T-cell (primary cell): ENCODE measurements around the gene MICOS13. TPM values are rescaled to one million over a fixed set of nuclear protein-coding genes. Genes with fewer than 3 reads are reported as not detected.
"Not testable (repeated sequence)": the region's sequence is repeated elsewhere in the genome, so short reads cannot be mapped to it uniquely, and the experiment has no call there.

Experiments used
- ATAC-seq, 4 experiments: fragments of 200-7000 bp in 3 of 4; fragments of 150-1000 bp in 1 of 4; cut with Tn5 transposase; replicated peaks in 1 of 4; 1 replicate in 3 of 4; 2 replicates in 1 of 4; pipeline ENCODE4 v1.10.0; 2021; ENCODE audit warnings: moderate library complexity in 3 of 4, mild to moderate bottlenecking in 2 of 4, moderate number of reproducible peaks in 1 of 4
- CTCF ChIA-PET, 2 donors: fragments of 300-600 bp; sonication (Branson Sonifier 250); formaldehyde crosslinking; loops; one replicate each; lab custom pipeline; 2022; ENCODE audit warnings: antibody characterized with exemption in 2 of 2; lab: Charles Lee
- POLR2A ChIA-PET, 2 donors: fragments of 300-600 bp; sonication (Branson Sonifier 250); formaldehyde crosslinking; loops; one replicate each; lab custom pipeline; 2022; ENCODE audit warnings: antibody characterized with exemption in 2 of 2; lab: Charles Lee
- DNase-seq, 35 experiments: peaks; one replicate each; pipeline versions ENCODE4 v3.0.0 to v3.0.0-alpha.2; 2013 to 2023
- H3K27ac ChIP-seq: one replicate; pipeline ENCODE4 v1.5.1; 2013; ENCODE audit warnings: low read length
- H3K27me3 ChIP-seq, 2 experiments: replicated peaks in 1 of 2; 1 replicate in 1 of 2; 2 replicates in 1 of 2; pipeline versions ENCODE4 v1.6.1 to v1.7.0; 2013; ENCODE audit warnings: low read length in 1 of 2, mixed read lengths in 1 of 2; ENCODE audit not compliant: control insufficient read depth in 2 of 2, insufficient read depth in 2 of 2; ENCODE audit errors: extremely low read depth in 1 of 2
- H3K36me3 ChIP-seq, 2 donors: 1 replicate in 1 of 2; 2 replicates in 1 of 2; pipeline versions ENCODE4 v1.6.1 to v1.7.0; 2013; ENCODE audit warnings: low read length in 1 of 2; ENCODE audit not compliant: control insufficient read depth in 2 of 2, insufficient read depth in 1 of 2; ENCODE audit errors: extremely low read depth in 1 of 2
- H3K4me1 ChIP-seq, 2 experiments: 1 replicate in 1 of 2; 2 replicates in 1 of 2; pipeline versions ENCODE4 v1.6.1 to v1.7.0; 2013; ENCODE audit warnings: low read length in 2 of 2, mixed read lengths in 1 of 2; ENCODE audit not compliant: insufficient read depth in 2 of 2, control insufficient read depth in 1 of 2; ENCODE audit errors: extremely low read depth in 1 of 2
- H3K4me3 ChIP-seq, 2 donors: 1 replicate in 1 of 2; 2 replicates in 1 of 2; pipeline versions ENCODE4 v1.5.1 to v1.7.0; 2013; ENCODE audit warnings: mild to moderate bottlenecking in 2 of 2, low read length in 1 of 2, moderate library complexity in 1 of 2; ENCODE audit not compliant: control insufficient read depth in 1 of 2; ENCODE audit errors: extremely low read depth in 1 of 2
- H3K9me3 ChIP-seq: 2 replicates; pipeline ENCODE4 v1.7.0; 2013
- H3K27ac Mint-ChIP-seq, 2 donors: one replicate each; pipeline ENCODE4 v1.8.0; 2020 to 2021; ENCODE audit warnings: mild to moderate bottlenecking in 2 of 2, mixed read lengths in 2 of 2
- H3K27me3 Mint-ChIP-seq, 2 donors: one replicate each; pipeline ENCODE4 v1.8.0; 2021 to 2022; ENCODE audit warnings: mixed read lengths in 2 of 2
- H3K36me3 Mint-ChIP-seq: one replicate; pipeline ENCODE4 v1.8.0; 2021; ENCODE audit warnings: mixed read lengths
- H3K4me1 Mint-ChIP-seq, 3 donors: one replicate each; pipeline ENCODE4 v1.8.0; 2020 to 2022; ENCODE audit warnings: mixed read lengths in 3 of 3, mild to moderate bottlenecking in 1 of 3
- H3K4me3 Mint-ChIP-seq, 3 donors: one replicate each; pipeline ENCODE4 v1.8.0; 2020 to 2022; ENCODE audit warnings: mild to moderate bottlenecking in 3 of 3, mixed read lengths in 3 of 3, moderate library complexity in 3 of 3
- H3K9me3 Mint-ChIP-seq, 3 donors: one replicate each; pipeline ENCODE4 v1.8.0; 2020 to 2022; ENCODE audit warnings: mixed read lengths in 3 of 3
- WGBS: methylation state at CpG from one replicate; pipeline ENCODE4 v1.1.5; 2013; ENCODE audit warnings: missing lambda C conversion rate; ENCODE audit not compliant: insufficient coverage; 5-methylcytosine and 5-hydroxymethylcytosine counted together
- total RNA-seq, 35 experiments: library from RNA in 6 of 35; stranded (reverse) in 6 of 35; fragments of 120-200 nt in 1 of 35; gene quantifications; one replicate each; pipeline versions ENCODE4 v1.2.1 to v1.2.4 and lab custom pipeline; 2013 to 2026

The MICOS13 gene
- total RNA-seq, 5 donors from 2014 or later (not counting 1 experiment from before 2014, with no cell fraction given), result 29.3 to 64.5 (median 57.0) TPM

GRCh38 chr19:5690125-5690954 lies 10.0 kb upstream of the MICOS13 start, which contains the start of gene RPL36:
Gene RPL36 (plus strand): TSS chr19:5690295. CDS start chr19:5690508, 213 bp downstream.
- Mint-ChIP-seq H3K36me3 (no peaks in the 10 kb centered on the region), H3K27me3 (no peaks in the 10 kb centered on the region), H3K4me1 (peaks cover 26 to 39% (median 33%) of the 10 kb centered on the region in 3 donors), H3K9me3 (no peaks in the 10 kb centered on the region), H3K27ac (peak within 1 kb of the TSS; percentile 93 to 94), H3K4me3 (peak within 1 kb of the TSS; percentile 92 to 98 (median 94))
- WGBS, result under 1% methylated on average over 66 of the region's 73 CpGs
- DNase-seq (peak; percentile 93 to 100 (median 97)), ATAC-seq (peak; percentile 65 to 72 (median 66))
- POLR2A ChIA-PET, result interaction anchor here in 1 of 2 donors (0.7 to 1.3 kb wide), 2 partner anchors 28 to 30 kb away, joined by 3 to 9 read pairs; partner anchors contain the start of genes CATSPERD and LONP1
- H3K9me3 ChIP-seq, result no peaks in the 10 kb centered on the region
- CTCF ChIA-PET, result interaction anchor here in 1 of 2 donors (0.6 to 3.1 kb wide), 8 partner anchors 15 to 427 kb away, joined by 3 to 18 read pairs (median 3); partner anchors contain the start of genes CATSPERD, LONP1, SAFB and SAFB2
- peaks cover 3 to 59% of the 10 kb centered on the region in 2 experiments for H3K4me1 ChIP-seq
- peak within 1 kb of the TSS; percentile 95 for H3K27ac ChIP-seq
- no peaks in the 10 kb centered on the region for H3K27me3 ChIP-seq
- H3K4me3 ChIP-seq, result peak within 1 kb of the TSS; percentile 66 to 95
- peaks cover 11 to 43% of the 10 kb centered on the region in 2 donors for H3K36me3 ChIP-seq

DNA sequence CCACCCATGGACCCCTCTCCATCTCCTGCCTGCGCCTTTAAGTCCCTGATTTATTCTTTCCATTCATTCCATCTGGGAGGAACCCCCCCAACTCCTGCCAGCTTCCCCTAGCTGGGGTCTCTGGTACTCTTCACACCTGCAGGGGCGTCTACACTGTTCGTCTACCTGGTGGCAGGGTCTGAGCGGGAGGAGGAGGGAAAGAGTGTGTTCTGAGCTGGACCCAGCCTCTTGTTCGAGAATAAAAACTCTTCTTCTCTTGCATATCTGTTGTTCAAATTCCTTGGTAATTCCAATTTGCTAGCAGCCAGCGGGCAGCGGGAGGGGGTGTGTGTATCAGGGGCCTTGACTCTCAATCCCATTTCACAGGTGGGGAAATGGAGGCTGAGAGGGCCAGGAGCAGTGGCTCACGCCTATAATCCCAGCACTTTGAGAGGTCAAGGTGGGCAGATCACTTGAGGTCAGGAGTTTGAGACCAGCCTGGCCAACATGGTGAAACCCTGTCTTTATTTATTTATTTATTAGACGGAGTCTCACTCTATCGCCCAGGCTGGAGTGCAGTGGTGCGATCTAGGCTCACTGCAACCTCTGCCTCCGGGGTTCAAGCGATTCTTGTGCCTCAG lies 8.1 kb upstream of the MICOS13 start:
- H3K27me3 Mint-ChIP-seq, ATAC-seq, H3K4me3 ChIP-seq, H3K27ac ChIP-seq, POLR2A ChIA-PET, CTCF ChIA-PET, H3K27me3 ChIP-seq, H3K36me3 Mint-ChIP-seq, H3K9me3 Mint-ChIP-seq, DNase-seq, H3K9me3 ChIP-seq: not testable (repeated sequence)
- peak overlapping the region; percentile 47 to 79 (median 66) for H3K4me3 Mint-ChIP-seq
- Histone ChIP-seq H3K4me1 (peaks cover 3 to 57% of the 10 kb centered on the region in 2 experiments), H3K36me3 (peaks cover 8 to 23% of the 10 kb centered on the region in 2 donors)
- H3K4me1 Mint-ChIP-seq, result peaks cover 26 to 34% (median 33%) of the 10 kb centered on the region in 3 donors
- H3K27ac Mint-ChIP-seq, result peak overlapping the region in 1 of 2 donors; percentile 63
- 100% methylated on average over 5 of the region's 13 CpGs for WGBS

- Mint-ChIP-seq H3K27me3 (no peaks in the 10 kb centered on the region), H3K36me3 (no peaks in the 10 kb centered on the region), H3K9me3 (no peaks in the 10 kb centered on the region), H3K27ac (no peak overlapping the region), H3K4me3 (peak overlapping the region; percentile 78 to 79 (median 79)), H3K4me1 (peaks cover 26 to 34% (median 33%) of the 10 kb centered on the region in 3 donors)
- CTCF ChIA-PET, result interaction anchor here (0.5 to 1.4 kb wide), 9 partner anchors 21 to 1643 kb away, joined by 3 to 9 read pairs (median 3); partner anchors contain the start of genes CATSPERD (in 1 of the 2), LONP1 (in 1 of the 2) and SAFB2 (in 1 of the 2)
- Histone ChIP-seq H3K4me1 (peaks cover 3 to 50% of the 10 kb centered on the region in 2 experiments), H3K27ac (peak overlapping the region; percentile 61), H3K4me3 (peak overlapping the region; percentile 51 to 57), H3K27me3 (no peaks in the 10 kb centered on the region), H3K36me3 (peaks cover 3 to 15% of the 10 kb centered on the region in 2 donors), H3K9me3 (no peaks in the 10 kb centered on the region)
- WGBS, result 62% methylated on average over 75 of the region's 76 CpGs
- POLR2A ChIA-PET, result no interaction called here
- DNase-seq (no peak), ATAC-seq (no peak)
Measured at GRCh38 chr19:5687360-5688198, 7.3 kb upstream of the MICOS13 start.

DNA sequence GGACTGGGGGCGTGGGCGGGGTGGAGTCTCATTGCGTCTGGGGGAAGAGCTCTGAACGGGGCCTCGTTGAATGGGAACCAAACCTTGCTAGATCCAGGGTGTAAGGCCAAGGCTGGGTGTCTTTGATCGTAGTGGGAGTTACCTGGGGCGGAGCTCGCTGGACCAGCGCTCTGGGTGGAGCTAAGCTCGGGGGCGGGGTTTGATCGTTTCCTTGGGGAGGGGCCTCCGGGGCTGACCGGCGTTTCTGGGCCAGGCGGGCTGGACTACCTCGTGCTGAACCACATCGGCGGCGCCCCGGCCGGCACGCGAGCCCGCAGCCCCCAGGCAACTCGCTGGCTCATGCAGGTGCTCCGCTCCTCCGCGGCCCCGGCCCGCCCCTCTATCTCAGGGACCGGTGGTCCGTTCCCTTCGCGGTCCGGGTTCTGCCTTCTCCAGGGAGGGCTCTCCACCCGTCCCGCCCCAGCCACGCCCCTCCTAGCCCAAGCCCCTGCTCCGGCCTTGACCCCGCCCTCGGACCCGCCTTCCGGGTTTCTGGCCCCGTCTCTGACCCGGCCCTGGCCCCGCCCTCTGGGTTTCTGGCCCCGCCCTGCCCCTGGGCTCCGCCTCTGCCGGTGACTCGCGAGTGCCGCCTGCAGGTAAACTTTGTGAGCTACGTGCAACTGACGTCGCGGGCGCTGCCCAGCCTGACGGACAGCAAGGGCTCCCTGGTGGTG lies 6.5 kb upstream of the MICOS13 start:
- no peaks in the 10 kb centered on the region for H3K27me3 ChIP-seq
- ATAC-seq, result peak; percentile 60 to 68 (median 65)
- Mint-ChIP-seq H3K36me3 (no peaks in the 10 kb centered on the region), H3K27ac (peak overlapping the region; percentile 80 to 88), H3K4me3 (peak overlapping the region; percentile 78 to 79 (median 79)), H3K4me1 (peaks cover 24 to 39% (median 34%) of the 10 kb centered on the region in 3 donors), H3K9me3 (no peaks in the 10 kb centered on the region), H3K27me3 (no peaks in the 10 kb centered on the region)
- peak; percentile 70 to 96 (median 82) for DNase-seq
- ChIA-PET POLR2A (interaction anchor here in 1 of 2 donors (0.6 kb wide), 1 partner anchor 64 kb away, joined by 3 read pairs; the partner anchor contains the start of genes SAFB and SAFB2), CTCF (interaction anchor here (0.6 to 1.4 kb wide), 8 partner anchors 21 to 1642 kb away, joined by 3 to 9 read pairs (median 3); partner anchors contain the start of genes CATSPERD (in 1 of the 2), LONP1 (in 1 of the 2) and SAFB2 (in 1 of the 2))
- WGBS, result under 1% methylated on average over 59 of the region's 59 CpGs
- no peaks in the 10 kb centered on the region for H3K9me3 ChIP-seq
- H3K4me1 ChIP-seq, result peaks cover 2 to 45% of the 10 kb centered on the region in 2 experiments
- H3K36me3 ChIP-seq, result peaks cover 0 to 7% of the 10 kb centered on the region in 2 donors
- peak overlapping the region; percentile 51 to 57 for H3K4me3 ChIP-seq
- peak overlapping the region; percentile 61 for H3K27ac ChIP-seq

DNA sequence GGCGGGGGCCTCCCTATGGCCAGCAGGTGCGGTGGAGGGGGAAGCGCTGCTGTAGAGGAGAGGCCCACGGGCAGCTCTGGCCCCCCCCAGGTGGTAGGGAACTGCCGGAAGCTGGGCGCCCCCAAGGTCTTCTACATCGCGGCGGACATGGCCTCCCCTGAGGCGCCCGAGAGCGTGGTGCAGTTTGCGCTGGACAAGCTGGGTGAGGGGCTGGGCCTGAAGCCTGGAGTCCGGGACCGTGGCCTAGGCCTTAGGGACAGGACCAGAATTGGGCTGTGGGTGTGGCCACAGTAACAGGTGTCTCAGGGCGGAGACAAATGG lies 6.0 kb upstream of the MICOS13 start:
- POLR2A ChIA-PET, result interaction anchor here in 1 of 2 donors (0.6 kb wide), 2 partner anchors 27 to 64 kb away, joined by 3 read pairs; partner anchors contain the start of genes SAFB and SAFB2
- WGBS, result 30% methylated on average over 16 of the region's 16 CpGs

More for the DNA sequence above, 6.0 kb upstream of the MICOS13 start:
- Histone ChIP-seq H3K36me3 (peaks cover 0 to 2% of the 10 kb centered on the region in 2 donors), H3K27me3 (no peaks in the 10 kb centered on the region), H3K4me1 (peaks cover 0 to 45% of the 10 kb centered on the region in 2 experiments), H3K4me3 (peak overlapping the region in 1 of 2 donors; percentile 57), H3K9me3 (no peaks in the 10 kb centered on the region), H3K27ac (peak overlapping the region; percentile 61)
- H3K36me3 Mint-ChIP-seq, result no peaks in the 10 kb centered on the region
- H3K27ac Mint-ChIP-seq, result peak overlapping the region; percentile 80 to 88
- ATAC-seq, result no peak
- H3K4me1 Mint-ChIP-seq, result peaks cover 29 to 43% (median 39%) of the 10 kb centered on the region in 3 donors
- CTCF ChIA-PET, result interaction anchor here in 1 of 2 donors (1.4 kb wide), 1 partner anchor 34 kb away, joined by 9 read pairs; the partner anchor contains the start of genes CATSPERD and LONP1
- H3K4me3 Mint-ChIP-seq, result peak overlapping the region; percentile 78 to 79 (median 79)
- no peaks in the 10 kb centered on the region for H3K9me3 Mint-ChIP-seq
- H3K27me3 Mint-ChIP-seq, result no peaks in the 10 kb centered on the region
- DNase-seq, result peak in 1 of 35 experiments; percentile 76
